Right lobe of liver (tissue), 4 donors: ENCODE measurements around the gene KCNJ6.

ENCODE experiments used
- POLR2A ChIP-seq: fragments of 450-650 bp; IDR thresholded peaks from one replicate; pipeline ENCODE4 v1.6.1; 2017; ENCODE audit warnings: antibody characterized with exemption, mild to moderate bottlenecking
- TF ChIP-seq, protein P1 (sequence below), 4 donors: fragments of 200-600 bp in 3 of 4; fragments of 450-650 bp in 1 of 4; IDR thresholded peaks; one replicate each; pipeline versions ENCODE4 v1.5.1 to v1.8.0; 2016 to 2022; ENCODE audit warnings: antibody characterized with exemption in 4 of 4, mild to moderate bottlenecking in 2 of 4
- donor health status: DM: no; HTN: no; CAD: no.
- donor health status: DM: no; HTN: no; CAD: no.
- donor health status: DM: no; HTN: yes; CAD: no.

DNA sequence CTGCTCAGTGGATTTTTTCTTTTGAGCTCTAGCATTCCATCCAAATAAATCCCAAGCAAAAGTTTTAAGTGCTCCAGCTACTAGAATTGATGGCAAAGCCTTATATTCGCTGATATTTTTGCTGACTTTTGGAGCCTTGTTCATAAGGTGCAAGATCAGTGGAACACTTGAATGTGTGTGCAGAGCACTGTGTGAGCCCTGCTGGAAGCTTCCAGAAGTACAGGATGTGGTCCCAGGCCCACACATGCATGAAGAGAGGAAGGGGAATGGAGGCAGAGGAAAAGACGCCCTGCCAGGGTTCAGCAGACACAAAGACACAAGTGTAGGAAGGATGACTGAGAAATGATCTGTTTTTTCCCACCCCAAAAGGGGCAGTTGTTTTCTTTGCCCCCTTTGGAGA lies 169.4 kb downstream of the KCNJ6 start:
- TF ChIP-seq POLR2A = no peak
- TF ChIP-seq, protein P1, sequence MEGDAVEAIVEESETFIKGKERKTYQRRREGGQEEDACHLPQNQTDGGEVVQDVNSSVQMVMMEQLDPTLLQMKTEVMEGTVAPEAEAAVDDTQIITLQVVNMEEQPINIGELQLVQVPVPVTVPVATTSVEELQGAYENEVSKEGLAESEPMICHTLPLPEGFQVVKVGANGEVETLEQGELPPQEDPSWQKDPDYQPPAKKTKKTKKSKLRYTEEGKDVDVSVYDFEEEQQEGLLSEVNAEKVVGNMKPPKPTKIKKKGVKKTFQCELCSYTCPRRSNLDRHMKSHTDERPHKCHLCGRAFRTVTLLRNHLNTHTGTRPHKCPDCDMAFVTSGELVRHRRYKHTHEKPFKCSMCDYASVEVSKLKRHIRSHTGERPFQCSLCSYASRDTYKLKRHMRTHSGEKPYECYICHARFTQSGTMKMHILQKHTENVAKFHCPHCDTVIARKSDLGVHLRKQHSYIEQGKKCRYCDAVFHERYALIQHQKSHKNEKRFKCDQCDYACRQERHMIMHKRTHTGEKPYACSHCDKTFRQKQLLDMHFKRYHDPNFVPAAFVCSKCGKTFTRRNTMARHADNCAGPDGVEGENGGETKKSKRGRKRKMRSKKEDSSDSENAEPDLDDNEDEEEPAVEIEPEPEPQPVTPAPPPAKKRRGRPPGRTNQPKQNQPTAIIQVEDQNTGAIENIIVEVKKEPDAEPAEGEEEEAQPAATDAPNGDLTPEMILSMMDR (IDR thresholded peaks at IDR 0.05) = no peak
